Activated CD4-positive, CD25-positive, alpha-beta regulatory T cell treated with anti-CD3 and anti-CD28 coated beads, Interleukin-2, amount 50 U/mL, for 16 hours (primary cell): ENCODE results near the gene IL24.
"Not testable (repeated sequence)": the region's sequence is repeated elsewhere in the genome, so short reads cannot be mapped to it uniquely, and the experiment has no call there.

Experiments
- DNase-seq: peaks from one replicate; pipeline ENCODE4 v3.0.0-alpha.2; 2020; ENCODE audit warnings: low read depth, low spot score

The IL24 gene

GRCh38 chr1:206903687-206904086 lies 6.4 kb downstream of the IL24 start:
- DNase-seq = no peak

- DNase-seq = no peak
Observed at GRCh38 chr1:206904423-206905142, 7.3 kb downstream of the IL24 start.

- no peak for DNase-seq
Observed at GRCh38 chr1:206905295-206906164, 8.3 kb downstream of the IL24 start.

GRCh38 chr1:206907304-206907991 lies 10.2 kb downstream of the IL24 start:
- no peak for DNase-seq

GRCh38 chr1:206908038-206908437 lies 10.8 kb downstream of the IL24 start:
- no peak for DNase-seq

GRCh38 chr1:206909161-206909882 lies 12.1 kb downstream of the IL24 start:
- no peak for DNase-seq

GRCh38 chr1:206909883-206910318 lies 12.7 kb downstream of the IL24 start:
- DNase-seq = no peak

- no peak for DNase-seq
Observed at GRCh38 chr1:206911064-206911663, 13.9 kb downstream of the IL24 start.

- peak; percentile 49 for DNase-seq
Observed at GRCh38 chr1:206912445-206913095, 15.3 kb downstream of the IL24 start.

GRCh38 chr1:206913766-206914537 lies 16.7 kb downstream of the IL24 start:
- DNase-seq = no peak

- no peak for DNase-seq
Observed at GRCh38 chr1:206915030-206915735, 17.9 kb downstream of the IL24 start.

- no peak for DNase-seq
Observed at GRCh38 chr1:206916000-206916709, 18.9 kb downstream of the IL24 start.

- DNase-seq = no peak
Observed at GRCh38 chr1:206918076-206918475, 20.8 kb downstream of the IL24 start.

GRCh38 chr1:206921772-206922265 lies 24.6 kb downstream of the IL24 start, which contains the start of gene FCMR:
Gene FCMR, minus strand, starts transcription at chr1:206921941. Its CDS starts 87 bp downstream, at chr1:206921854.
- DNase-seq = peak; percentile 33

- no peak for DNase-seq
Observed at GRCh38 chr1:206922524-206922923, 25.3 kb downstream of the IL24 start.

GRCh38 chr1:206923009-206923960 lies 26.0 kb downstream of the IL24 start:
- peak; percentile 41 for DNase-seq

GRCh38 chr1:206923961-206924557 lies 26.8 kb downstream of the IL24 start:
- not testable (repeated sequence) for DNase-seq
